ENCODE measurements around the gene ADRA2B. TPM values are rescaled to one million over a fixed set of nuclear protein-coding genes. Genes with fewer than 3 reads are reported as not detected.

The ADRA2B gene
- total and polyA plus RNA-seq, 4 donors: 0.26 to 34.0 (median 0.81) TPM; not detected in 1

DNA sequence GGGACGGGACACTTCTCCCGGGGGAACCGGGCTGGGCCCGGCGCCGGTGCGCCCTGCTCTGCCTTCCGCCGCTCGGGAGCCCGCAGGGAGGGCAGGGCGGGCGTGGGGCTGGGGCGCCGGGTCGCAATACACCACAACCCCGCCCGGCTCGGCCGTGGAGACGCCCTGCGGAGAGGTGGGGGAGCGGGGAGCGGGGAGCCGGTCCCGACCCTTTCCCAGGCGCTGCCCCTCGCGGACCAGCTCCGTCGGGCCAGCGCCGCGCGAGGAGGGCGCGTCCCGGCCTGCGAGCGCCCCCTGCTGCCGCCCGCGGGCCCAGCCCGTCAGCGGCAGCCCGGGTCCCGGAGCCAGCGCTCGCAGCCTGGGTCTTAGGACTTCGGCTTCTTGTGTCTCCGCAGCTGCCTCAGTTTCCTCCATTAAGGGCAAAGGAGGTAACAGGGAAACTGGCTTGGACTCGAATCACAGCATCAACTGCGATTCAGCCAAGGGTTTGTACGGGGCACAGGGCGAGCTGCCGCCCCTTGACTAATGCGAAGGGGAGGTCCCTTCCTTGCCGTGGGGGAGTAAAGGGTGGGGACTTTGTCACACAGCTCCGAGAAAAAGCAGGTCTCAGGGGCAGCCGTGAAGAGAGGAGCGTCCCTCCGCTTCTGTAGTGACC lies 635 bp upstream of the ADRA2B start:
- H3K27ac ChIP-seq (ENCODE audit: low read depth in 1 of 2, low read length in 2 of 2): no peak overlapping the region
- H3K36me3 ChIP-seq (ENCODE audit: control insufficient read depth in 1 of 2, insufficient read depth in 2 of 2, low read length in 1 of 2): no peaks in the 10 kb centered on the region
- H3K27me3 ChIP-seq (ENCODE audit: control insufficient read depth in 1 of 2, insufficient read depth in 2 of 2, low read length in 1 of 2): no peaks in the 10 kb centered on the region
- no peaks in the 10 kb centered on the region for H3K9me3 ChIP-seq (ENCODE audit: control insufficient read depth, low read length)
- no peaks in the 10 kb centered on the region for H3K4me1 ChIP-seq (ENCODE audit: control insufficient read depth in 1 of 2, insufficient read depth in 2 of 2, low read length in 2 of 2)
- ATAC-seq (ENCODE audit: low FRiP score) (peak; percentile 84), DNase-seq (peak; percentile 64 to 81)
- peak overlapping the region; percentile 41 to 50 for H3K4me3 ChIP-seq (ENCODE audit: low read length in 2 of 2)
- intact Hi-C loops (cut with DNase I): loop anchor here (2.0 to 10.0 kb wide), 2 partner anchors 46 to 112 kb away; no protein-coding TSS in a partner anchor
- WGBS, 2 donors: 1 to 2% methylated on average over 38 to 62 of the region's 62 CpGs

DNA sequence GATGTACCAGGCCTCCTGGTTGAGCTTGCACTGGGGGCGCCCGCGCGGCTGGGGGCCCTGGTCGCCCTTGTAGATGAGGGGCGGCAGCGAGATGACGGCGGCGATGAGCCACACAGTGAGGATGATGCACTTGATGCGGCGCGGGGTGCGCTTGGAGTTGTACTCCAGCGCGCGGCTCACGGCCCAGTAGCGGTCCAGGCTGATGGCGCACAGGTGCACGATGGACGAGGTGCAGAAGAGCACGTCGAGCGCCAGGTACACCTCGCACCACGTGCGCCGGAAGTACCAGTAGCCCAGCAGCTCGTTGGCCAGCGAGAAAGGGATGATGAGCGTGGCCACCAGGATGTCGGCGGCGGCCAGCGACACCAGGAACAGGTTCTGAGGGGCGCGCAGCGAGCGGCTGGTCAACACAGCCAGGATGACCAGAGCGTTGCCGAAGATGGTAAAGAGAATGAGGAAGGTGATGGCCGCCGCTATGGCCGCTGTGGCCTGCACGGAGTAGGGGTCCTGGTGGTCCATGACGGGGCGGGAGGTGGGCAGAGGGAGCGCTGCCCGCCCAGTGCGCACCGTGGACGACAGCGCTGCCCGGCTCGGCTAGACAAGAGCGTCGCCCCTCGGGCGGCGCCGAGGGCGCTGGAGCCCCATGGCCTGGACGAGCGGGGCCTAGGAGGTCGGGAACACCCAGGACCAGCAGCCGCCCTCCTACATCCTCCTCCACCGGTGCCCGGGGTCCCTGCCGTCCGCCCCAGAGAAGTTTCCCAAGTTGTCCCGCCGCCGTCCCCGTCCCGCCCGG lies 544 bp downstream of the ADRA2B start:
- intact Hi-C loops (cut with DNase I): loop anchor here (2.0 to 10.0 kb wide), 2 partner anchors 45 to 111 kb away; no protein-coding TSS in a partner anchor
- Histone ChIP-seq H3K9me3 (ENCODE audit: control insufficient read depth, low read length) (no peaks in the 10 kb centered on the region), H3K27me3 (ENCODE audit: control insufficient read depth in 1 of 2, insufficient read depth in 2 of 2, low read length in 1 of 2) (no peaks in the 10 kb centered on the region), H3K4me1 (ENCODE audit: control insufficient read depth in 1 of 2, insufficient read depth in 2 of 2, low read length in 2 of 2) (no peaks in the 10 kb centered on the region), H3K27ac (ENCODE audit: low read depth in 1 of 2, low read length in 2 of 2) (no peak overlapping the region), H3K36me3 (ENCODE audit: control insufficient read depth in 1 of 2, insufficient read depth in 2 of 2, low read length in 1 of 2) (no peaks in the 10 kb centered on the region), H3K4me3 (ENCODE audit: low read length in 2 of 2) (peak overlapping the region in 1 of 2 donors; percentile 50)
- WGBS, 2 donors: 44 to 47% methylated on average over 59 to 77 of the region's 77 CpGs
- DNase-seq (peak; percentile 50 to 83), ATAC-seq (ENCODE audit: low FRiP score) (no peak)

DNA sequence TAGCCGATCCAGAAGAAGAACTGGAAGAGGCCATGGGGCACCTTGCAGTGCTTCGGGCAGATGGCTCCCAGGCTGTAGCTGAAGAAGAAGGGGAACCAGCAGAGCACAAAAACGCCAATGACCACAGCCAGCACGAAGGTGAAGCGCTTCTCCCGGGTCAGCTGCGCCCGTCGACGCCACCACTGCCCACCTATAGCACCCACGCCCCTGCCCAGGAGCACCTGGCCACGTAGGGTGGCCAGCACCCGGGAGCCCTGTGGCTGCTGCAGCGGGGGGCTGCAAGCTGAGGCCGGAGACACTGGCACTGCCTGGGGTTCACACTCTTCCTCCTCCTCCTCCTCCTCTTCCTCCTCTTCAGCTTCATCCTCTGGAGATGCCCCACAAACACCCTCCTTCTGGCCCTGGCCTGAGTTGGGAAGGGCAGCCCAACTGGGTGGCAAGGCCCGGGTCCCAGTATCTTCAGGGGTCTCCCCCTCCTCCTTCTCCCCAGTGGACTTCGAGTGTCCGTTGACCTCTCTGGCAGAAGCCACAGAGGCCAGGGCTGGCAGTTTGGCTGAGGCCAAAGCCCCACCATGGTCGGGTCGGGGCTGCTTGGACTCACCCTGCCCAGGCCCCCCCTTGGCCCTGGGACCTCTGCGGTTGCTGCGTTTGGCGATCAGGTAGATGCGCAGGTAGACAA lies 1.3 kb downstream of the ADRA2B start:
- 96 to 98% methylated on average over 24 of the region's 24 CpGs for WGBS, 2 donors
- H3K4me3 ChIP-seq (ENCODE audit: low read length in 2 of 2): no peak overlapping the region
- no peaks in the 10 kb centered on the region for H3K9me3 ChIP-seq (ENCODE audit: control insufficient read depth, low read length)
- DNase-seq (peak in 1 of 2 donors; percentile 41), ATAC-seq (ENCODE audit: low FRiP score) (no peak)
- no peaks in the 10 kb centered on the region for H3K27me3 ChIP-seq (ENCODE audit: control insufficient read depth in 1 of 2, insufficient read depth in 2 of 2, low read length in 1 of 2)
- no peak overlapping the region for H3K27ac ChIP-seq (ENCODE audit: low read depth in 1 of 2, low read length in 2 of 2)
- intact Hi-C loops (cut with DNase I): loop anchor here in 1 of 2 donors (10.0 kb wide), 1 partner anchor 110 kb away; no protein-coding TSS in a partner anchor
- H3K36me3 ChIP-seq (ENCODE audit: control insufficient read depth in 1 of 2, insufficient read depth in 2 of 2, low read length in 1 of 2): no peaks in the 10 kb centered on the region
- H3K4me1 ChIP-seq (ENCODE audit: control insufficient read depth in 1 of 2, insufficient read depth in 2 of 2, low read length in 2 of 2): no peaks in the 10 kb centered on the region

DNA sequence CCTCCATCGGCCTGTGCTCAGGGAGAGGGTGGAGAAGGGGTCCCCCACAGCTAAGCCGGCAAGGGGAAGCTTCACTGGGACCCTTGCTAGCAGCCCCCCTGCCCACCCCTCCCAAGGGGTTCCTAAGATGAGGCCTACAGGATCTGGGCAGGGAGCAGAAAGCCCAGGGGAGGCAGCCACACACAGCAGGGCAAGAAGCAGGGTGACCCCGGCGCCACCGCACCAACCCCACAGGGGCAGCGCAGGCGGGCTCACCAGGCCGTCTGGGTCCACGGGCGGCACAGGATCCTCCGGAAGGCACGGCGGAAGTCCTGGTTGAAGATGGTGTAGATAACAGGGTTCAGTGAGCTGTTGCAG lies 1.8 kb downstream of the ADRA2B start:
- no peaks in the 10 kb centered on the region for H3K27me3 ChIP-seq (ENCODE audit: control insufficient read depth in 1 of 2, insufficient read depth in 2 of 2, low read length in 1 of 2)
- no peak overlapping the region for H3K4me3 ChIP-seq (ENCODE audit: low read length in 2 of 2)
- no peaks in the 10 kb centered on the region for H3K9me3 ChIP-seq (ENCODE audit: control insufficient read depth, low read length)
- 90% methylated on average over 13 of the region's 13 CpGs for WGBS, 2 donors
- no peak overlapping the region for H3K27ac ChIP-seq (ENCODE audit: low read depth in 1 of 2, low read length in 2 of 2)
- ATAC-seq (ENCODE audit: low FRiP score) (no peak), DNase-seq (peak; percentile 40 to 61)
- H3K36me3 ChIP-seq (ENCODE audit: control insufficient read depth in 1 of 2, insufficient read depth in 2 of 2, low read length in 1 of 2): no peaks in the 10 kb centered on the region
- intact Hi-C loops (cut with DNase I): loop anchor here in 1 of 2 donors (10.0 kb wide), 1 partner anchor 110 kb away; no protein-coding TSS in a partner anchor
- no peaks in the 10 kb centered on the region for H3K4me1 ChIP-seq (ENCODE audit: control insufficient read depth in 1 of 2, insufficient read depth in 2 of 2, low read length in 2 of 2)

DNA sequence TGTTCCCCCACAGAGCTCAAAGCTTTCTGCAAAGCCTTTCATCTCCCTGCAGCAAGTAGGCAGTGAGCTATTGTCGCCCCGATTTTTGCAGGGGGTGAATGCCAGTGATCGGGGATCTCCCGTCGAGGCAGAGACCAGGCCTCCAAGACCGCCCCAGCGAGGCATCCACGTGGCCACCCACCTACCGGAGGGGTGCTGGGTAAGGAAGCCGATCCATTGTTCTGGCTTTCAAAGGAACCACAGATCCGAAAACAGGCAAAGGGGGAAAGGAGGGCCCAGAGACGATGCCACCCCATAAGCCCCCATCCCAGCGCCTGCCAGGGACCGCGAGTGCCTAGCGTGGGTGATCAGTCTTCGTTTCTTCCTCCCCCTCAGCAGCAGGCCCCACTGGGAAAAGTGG lies 2.4 kb downstream of the ADRA2B start:
- ATAC-seq (ENCODE audit: low FRiP score) (no peak), DNase-seq (peak; percentile 36 to 62)
- Histone ChIP-seq H3K27ac (ENCODE audit: low read depth in 1 of 2, low read length in 2 of 2) (no peak overlapping the region), H3K36me3 (ENCODE audit: control insufficient read depth in 1 of 2, insufficient read depth in 2 of 2, low read length in 1 of 2) (no peaks in the 10 kb centered on the region), H3K27me3 (ENCODE audit: control insufficient read depth in 1 of 2, insufficient read depth in 2 of 2, low read length in 1 of 2) (no peaks in the 10 kb centered on the region), H3K9me3 (ENCODE audit: control insufficient read depth, low read length) (no peaks in the 10 kb centered on the region), H3K4me1 (ENCODE audit: control insufficient read depth in 1 of 2, insufficient read depth in 2 of 2, low read length in 2 of 2) (no peaks in the 10 kb centered on the region), H3K4me3 (ENCODE audit: low read length in 2 of 2) (no peak overlapping the region)
- intact Hi-C loops (cut with DNase I): loop anchor here in 1 of 2 donors (10.0 kb wide), 1 partner anchor 109 kb away; no protein-coding TSS in a partner anchor
- WGBS, 2 donors: 86 to 93% methylated on average over 17 of the region's 17 CpGs

DNA sequence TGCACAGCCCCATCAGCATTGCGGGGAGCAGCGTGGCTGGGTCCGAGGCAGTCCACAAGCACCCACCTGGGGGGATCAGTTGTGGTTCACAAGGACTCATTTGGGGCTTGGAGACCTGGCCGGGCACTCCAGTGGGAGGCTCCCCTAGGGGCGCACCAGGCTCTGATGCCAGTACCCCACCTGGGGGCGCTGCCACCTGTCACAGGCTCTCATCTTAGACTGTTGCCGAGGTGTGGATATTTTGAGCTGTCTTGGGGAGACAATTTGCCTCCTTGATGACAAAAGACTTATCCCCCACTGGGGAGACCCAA lies 3.0 kb downstream of the ADRA2B start:
- intact Hi-C loops (cut with DNase I): loop anchor here in 1 of 2 donors (10.0 kb wide), 1 partner anchor 109 kb away; no protein-coding TSS in a partner anchor
- Histone ChIP-seq H3K4me1 (ENCODE audit: control insufficient read depth in 1 of 2, insufficient read depth in 2 of 2, low read length in 2 of 2) (no peaks in the 10 kb centered on the region), H3K36me3 (ENCODE audit: control insufficient read depth in 1 of 2, insufficient read depth in 2 of 2, low read length in 1 of 2) (no peaks in the 10 kb centered on the region), H3K9me3 (ENCODE audit: control insufficient read depth, low read length) (no peaks in the 10 kb centered on the region), H3K27ac (ENCODE audit: low read depth in 1 of 2, low read length in 2 of 2) (no peak overlapping the region), H3K27me3 (ENCODE audit: control insufficient read depth in 1 of 2, insufficient read depth in 2 of 2, low read length in 1 of 2) (no peaks in the 10 kb centered on the region), H3K4me3 (ENCODE audit: low read length in 2 of 2) (no peak overlapping the region)
- peak; percentile 38 to 53 for DNase-seq
- ATAC-seq (ENCODE audit: low FRiP score): no peak
- WGBS, 2 donors: 92 to 95% methylated on average over 7 of the region's 7 CpGs

DNA sequence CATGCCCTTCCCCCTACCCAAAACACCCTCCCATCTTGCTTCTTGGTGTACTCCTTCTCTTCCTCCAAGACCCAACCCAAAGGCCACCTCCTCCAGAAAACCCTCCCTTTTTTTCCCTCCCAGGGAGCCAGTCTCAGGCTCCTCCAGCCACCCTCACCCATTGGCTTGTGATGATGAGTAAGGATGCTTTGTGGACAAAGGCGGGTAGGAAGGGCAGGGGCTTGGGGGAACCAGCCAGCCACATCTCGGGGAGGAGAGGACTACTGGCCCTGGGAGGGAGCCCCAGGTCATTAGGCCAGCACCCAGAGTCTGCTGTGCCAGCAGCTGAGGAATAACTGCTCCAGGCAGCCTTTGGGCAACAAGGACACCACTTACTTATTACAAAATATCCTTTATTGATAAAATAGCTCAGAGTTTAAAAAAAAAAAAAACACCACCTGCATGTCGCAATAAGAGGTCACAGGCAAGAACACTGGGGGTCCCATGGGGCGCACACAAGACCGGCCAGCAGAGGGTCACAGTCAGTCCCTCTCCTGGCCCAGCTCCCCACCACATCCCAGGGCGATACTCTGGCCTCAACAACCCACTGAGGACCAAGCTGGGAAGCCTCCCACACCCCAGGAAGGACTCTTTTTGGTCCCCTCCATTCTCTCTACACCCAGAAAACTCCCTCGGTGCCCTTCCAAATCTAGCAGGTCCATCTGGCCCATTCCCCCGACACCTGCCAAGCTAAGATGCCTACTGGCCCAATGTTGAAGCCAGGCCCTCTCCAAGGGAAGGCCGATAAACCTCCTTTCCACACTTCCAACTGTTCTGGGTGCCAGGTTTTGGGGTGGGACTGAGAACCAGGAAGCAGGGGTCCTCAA lies 3.6 kb downstream of the ADRA2B start:
- H3K4me3 ChIP-seq (ENCODE audit: low read length in 2 of 2): no peak overlapping the region
- H3K27me3 ChIP-seq (ENCODE audit: control insufficient read depth in 1 of 2, insufficient read depth in 2 of 2, low read length in 1 of 2): no peaks in the 10 kb centered on the region
- H3K36me3 ChIP-seq (ENCODE audit: control insufficient read depth in 1 of 2, insufficient read depth in 2 of 2, low read length in 1 of 2): no peaks in the 10 kb centered on the region
- intact Hi-C loops (cut with DNase I): loop anchor here in 1 of 2 donors (10.0 kb wide), 1 partner anchor 108 kb away; no protein-coding TSS in a partner anchor
- WGBS, 2 donors: 94 to 95% methylated on average over 9 of the region's 9 CpGs
- H3K27ac ChIP-seq (ENCODE audit: low read depth in 1 of 2, low read length in 2 of 2): no peak overlapping the region
- no peaks in the 10 kb centered on the region for H3K4me1 ChIP-seq (ENCODE audit: control insufficient read depth in 1 of 2, insufficient read depth in 2 of 2, low read length in 2 of 2)
- H3K9me3 ChIP-seq (ENCODE audit: control insufficient read depth, low read length): no peaks in the 10 kb centered on the region
- ATAC-seq (ENCODE audit: low FRiP score) (no peak), DNase-seq (peak; percentile 22 to 36)

Data from aorta (tissue), 5 donors.